ENCODE data around the gene PSMB5.

The PSMB5 gene

DNA sequence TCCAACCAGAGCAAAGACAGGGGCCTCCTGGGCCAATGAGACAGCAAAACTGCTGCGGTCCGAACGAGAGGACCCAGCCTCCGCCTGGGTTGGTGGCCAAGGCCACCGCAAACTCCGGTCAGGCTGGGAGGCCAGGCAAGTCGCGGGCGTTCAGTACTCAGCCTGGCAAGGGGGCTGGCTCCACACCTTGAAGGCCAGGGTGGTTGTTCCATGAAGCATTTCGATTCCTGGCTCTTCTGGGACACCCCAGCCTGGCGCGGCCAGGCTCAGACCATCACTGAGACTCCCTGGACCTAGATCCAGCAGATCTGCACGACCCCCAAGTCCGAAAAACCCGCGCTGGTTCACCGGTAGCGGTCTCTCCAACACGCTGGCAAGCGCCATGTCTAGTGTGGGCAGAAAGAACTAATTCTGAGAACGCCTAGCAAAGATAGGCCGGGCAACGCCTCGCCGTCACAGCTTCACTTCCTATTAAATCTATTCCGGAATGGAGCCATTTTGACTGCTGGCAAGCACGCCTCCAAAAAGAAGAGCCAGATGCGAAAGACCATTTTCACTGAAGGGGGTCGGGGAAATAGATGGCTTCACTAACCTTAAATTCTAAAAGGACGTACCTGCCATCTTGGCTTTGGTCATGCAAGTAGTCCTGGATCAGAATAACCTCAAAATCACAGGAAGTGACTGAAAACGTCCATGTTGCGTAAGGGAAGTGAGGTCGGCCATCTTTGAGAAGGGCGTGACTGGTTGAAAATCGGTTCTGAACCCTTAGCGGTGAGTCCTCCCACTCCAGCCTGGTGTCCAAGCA is at the start of gene PSMB5:
Gene PSMB5, minus strand, starts transcription at position 403 of the 805 bp plus-strand sequence. Its CDS starts 19 bp downstream, at position 384.
- peak; percentile 94 for DNase-seq

DNA sequence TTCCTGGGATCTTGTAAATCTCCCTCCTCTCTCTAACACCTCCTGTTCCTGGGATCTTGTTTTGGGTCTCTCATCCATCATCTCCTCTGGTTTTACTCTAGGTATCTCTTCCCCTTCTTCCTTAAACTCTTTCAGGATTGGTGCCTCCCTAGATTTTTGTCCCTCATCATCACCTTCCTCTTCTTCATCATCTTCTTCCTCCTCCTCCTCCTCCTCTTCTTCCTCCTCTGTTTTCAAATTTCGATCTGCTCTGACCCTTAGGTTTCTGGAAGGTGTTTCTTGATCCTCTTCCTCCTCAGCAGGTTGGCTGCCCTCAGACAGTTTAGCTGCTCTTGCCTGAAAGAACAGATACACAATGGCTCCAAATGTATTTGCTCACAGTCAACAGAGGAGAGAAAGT is 45.8 kb upstream of the PSMB5 start:
- no peak for DNase-seq

DNA sequence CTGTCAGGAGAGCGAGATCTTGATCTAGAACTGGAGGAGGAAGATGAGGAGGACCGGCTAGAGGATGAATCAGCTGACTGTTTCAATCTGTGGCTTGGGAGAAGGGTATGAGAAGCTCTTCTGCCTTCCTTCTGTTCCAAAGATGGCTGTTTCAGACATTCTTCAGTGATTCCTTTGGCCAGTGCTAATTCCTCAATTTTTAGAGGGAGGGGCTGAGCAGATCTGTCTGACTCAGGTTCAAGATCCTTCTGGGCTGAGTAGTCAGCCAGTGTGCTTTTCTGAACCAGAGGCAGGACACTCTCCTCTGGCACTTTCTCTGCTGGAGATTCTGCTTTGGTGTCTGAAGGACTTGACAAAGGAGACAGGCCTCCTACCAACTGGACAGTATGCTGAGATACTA is 45.0 kb upstream of the PSMB5 start:
- peak; percentile 48 for DNase-seq

GRCh38 chr14:23078692-23079116 is 44.0 kb upstream of the PSMB5 start:
- peak; percentile 86 for DNase-seq

DNA sequence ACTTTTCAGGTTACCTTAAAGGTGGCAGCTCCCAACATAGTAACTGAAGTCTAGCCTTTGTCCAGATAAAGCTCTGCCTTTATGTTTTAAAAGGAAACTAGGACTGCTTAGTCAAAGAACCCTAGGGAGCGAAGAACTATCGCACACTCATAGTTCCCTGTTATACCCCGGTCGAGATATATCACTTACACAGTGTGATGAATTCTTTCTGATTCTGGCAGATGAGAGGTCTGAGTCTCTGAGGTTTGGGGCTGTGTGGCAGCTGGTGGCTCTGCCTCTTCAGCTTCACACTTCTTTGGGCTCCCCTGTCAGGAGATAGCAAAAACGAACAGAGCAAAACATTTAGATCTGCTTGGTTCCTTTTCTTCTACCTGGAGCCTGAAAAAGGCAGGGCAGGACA is 43.3 kb upstream of the PSMB5 start:
- no peak for DNase-seq

GRCh38 chr14:23076785-23077408 is 42.2 kb upstream of the PSMB5 start:
- peak; percentile 33 for DNase-seq

- no peak for DNase-seq
Observed at GRCh38 chr14:23074906-23075305, 40.2 kb upstream of the PSMB5 start.

GRCh38 chr14:23071921-23072539 is 37.3 kb upstream of the PSMB5 start:
- no peak for DNase-seq

DNA sequence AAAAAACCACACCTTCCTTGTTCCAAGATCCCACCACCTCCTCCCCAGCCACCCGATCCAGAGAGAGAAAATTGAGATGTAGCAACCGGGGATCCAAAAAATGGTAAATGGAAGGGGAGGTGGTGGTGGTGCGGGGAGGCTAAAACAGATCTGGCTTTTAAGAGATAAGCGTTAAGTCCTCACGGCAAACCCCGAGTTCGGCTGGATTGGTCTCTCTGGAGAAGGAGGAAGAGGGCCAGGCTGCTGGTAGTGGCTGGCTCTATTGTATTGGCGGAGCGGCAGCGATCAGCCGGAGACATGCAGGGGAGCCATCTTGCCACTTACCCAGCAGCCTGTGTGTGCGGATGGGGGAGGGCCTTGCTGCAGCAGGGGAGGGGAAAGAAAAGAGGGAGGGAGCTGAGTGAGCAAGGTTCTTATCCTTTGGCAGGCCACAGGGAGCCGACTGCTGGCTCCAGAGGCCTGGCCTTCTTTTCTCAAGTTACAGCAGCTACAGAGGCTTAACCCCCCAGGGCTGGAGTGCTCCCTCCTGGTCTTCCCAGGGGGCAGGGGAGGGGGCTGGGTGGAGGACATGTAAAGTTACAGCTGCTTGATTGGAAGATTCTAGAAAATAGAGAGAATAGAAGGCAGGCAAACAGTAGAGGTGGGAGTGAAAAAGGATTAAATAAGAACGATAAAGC is 36.7 kb upstream of the PSMB5 start:
- peak; percentile 93 for DNase-seq

GRCh38 chr14:23070262-23071129 is 35.8 kb upstream of the PSMB5 start:
- no peak for DNase-seq

- DNase-seq, result no peak
Observed at GRCh38 chr14:23069413-23069806, 34.7 kb upstream of the PSMB5 start.

- peak; percentile 90 for DNase-seq
Observed at GRCh38 chr14:23068789-23069412, 34.2 kb upstream of the PSMB5 start.

DNA sequence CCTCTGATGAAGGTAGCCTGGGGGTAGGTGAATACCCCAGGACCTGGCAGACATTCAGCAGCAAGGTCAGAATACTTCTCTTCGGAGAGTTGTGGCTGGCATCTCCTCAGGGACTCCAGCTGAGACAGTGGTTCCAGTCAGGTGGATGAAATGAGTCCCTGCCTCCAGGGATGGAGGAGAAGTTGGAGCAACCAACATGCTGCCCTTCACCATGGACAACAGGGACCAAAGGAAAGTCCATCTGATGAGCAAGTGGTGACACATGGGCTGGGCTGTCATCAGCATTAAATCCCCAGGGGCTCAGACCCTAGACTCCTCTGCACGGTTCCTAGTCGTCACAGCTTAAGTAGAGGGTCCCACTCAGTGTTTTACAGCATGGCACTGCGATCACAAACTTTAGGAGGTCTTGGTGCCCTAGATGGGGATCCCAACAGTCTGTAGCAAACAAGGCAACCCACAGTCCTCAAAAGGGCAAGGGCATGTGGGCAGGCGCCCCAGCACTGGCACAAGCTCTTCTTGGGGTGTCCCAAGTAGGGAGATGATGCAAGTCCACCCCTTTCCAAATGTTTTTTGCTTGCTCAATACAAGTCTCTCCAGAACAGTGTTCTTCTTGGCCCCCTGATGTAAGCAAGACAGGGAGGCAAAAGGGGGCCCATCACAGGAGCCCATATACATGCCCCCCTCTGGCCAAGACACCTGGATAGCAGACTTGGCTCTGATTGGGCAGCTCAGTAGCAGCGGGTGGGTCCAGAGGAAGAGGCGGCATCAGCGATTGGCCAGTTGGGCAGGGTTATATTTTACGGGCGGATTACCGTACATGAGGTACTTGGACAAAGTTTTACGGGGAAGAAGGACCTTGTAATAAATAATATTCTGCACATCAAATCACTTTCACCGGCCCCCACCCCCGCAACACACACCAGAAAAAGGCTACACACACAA is 33.4 kb upstream of the PSMB5 start:
- DNase-seq, result no peak

GRCh38 chr14:23066855-23067744 is 32.4 kb upstream of the PSMB5 start:
- DNase-seq, result no peak

GRCh38 chr14:23066368-23066767 is 31.7 kb upstream of the PSMB5 start:
- no peak for DNase-seq

DNA sequence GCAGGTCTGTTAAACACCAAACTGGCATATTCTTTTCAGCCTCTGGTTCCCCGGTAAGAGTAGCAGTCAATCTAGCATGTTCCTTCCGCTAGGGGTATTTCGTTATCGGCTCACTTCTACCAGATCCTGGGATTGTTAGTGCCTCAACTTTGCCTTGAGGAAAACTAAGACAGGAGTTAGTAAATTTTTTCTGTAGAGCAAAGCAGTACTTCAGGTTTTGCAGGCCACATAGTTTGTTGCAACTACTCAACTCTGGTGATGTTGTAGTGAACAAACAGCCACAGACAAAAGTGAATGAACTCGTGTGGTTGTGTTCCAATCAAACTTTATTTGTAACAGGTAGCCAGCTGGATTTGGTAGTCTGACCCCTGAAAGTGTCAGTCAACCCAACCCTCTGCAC is 28.9 kb upstream of the PSMB5 start:
- no peak for DNase-seq

GRCh38 chr14:23062002-23062401 is 27.3 kb upstream of the PSMB5 start:
- peak; percentile 97 for DNase-seq

DNA sequence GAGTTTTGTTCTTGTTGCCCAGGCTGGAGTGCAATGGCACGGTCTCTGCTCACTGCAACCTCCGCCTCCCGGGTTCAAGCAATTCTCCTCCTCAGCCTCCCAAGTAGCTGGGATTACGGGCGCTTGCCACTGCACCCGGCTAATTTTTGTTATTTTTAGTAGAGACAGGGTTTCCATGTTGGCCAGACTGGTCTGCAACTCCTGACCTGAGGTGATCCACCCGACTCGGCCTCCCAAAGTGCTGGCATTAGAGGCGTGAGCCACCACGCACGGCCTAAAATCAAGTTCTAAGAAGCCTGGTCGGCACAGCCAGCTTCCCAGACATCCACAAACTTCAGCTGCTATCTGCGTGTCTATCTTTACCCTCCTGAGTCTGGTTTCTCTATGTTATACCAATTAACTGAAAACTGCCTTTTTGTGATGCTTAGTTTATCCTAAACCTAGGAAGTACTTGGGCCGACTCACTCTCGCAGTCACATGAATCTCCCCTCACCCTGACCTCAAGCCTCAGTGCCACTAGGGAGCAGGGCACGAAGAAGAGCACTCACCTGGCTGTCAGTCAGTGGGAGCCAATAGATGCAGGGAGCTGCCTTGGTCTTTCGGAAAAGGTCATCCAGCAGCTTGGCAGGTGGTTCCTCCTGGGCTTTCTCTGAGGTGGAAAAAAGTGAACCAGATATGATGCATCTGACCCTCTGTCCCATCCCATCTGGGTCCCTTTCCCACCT is 26.0 kb upstream of the PSMB5 start:
- DNase-seq, result no peak

Measured in fibroblast of skin of right biceps (primary cell).